Occipital lobe (tissue), 2 donors: Measurements from ENCODE around the gene ADM. TPM values are rescaled to one million over a fixed set of nuclear protein-coding genes. Genes with fewer than 3 reads are reported as not detected.

Experiments
- DNase-seq: peaks from one replicate; lab custom pipeline; 2025; lab: John Stamatoyannopoulos, UW
- total RNA-seq: library from RNA; depleted of rRNA; stranded (reverse); fragments of >200 nt; gene quantifications from one replicate; pipeline ENCODE4 v1.2.3, GENCODE V29; 2014

Gene ADM
- total RNA-seq, 1 donor from 2014 or later: 14.7 TPM

GRCh38 chr11:10309163-10310093 is 4.6 kb downstream of the ADM start:
- no peak for DNase-seq

- no peak for DNase-seq
Observed at GRCh38 chr11:10310301-10310841, 5.5 kb downstream of the ADM start.

- DNase-seq: no peak
Observed at GRCh38 chr11:10311802-10312201, 6.9 kb downstream of the ADM start.

GRCh38 chr11:10314199-10315072 is 9.6 kb downstream of the ADM start:
- no peak for DNase-seq

- DNase-seq: no peak
Observed at GRCh38 chr11:10315083-10315482, 10.2 kb downstream of the ADM start.

GRCh38 chr11:10317151-10317755 is 12.4 kb downstream of the ADM start:
- DNase-seq: no peak

- no peak for DNase-seq
Observed at GRCh38 chr11:10317776-10318526, 13.1 kb downstream of the ADM start.

GRCh38 chr11:10318527-10318802 is 13.6 kb downstream of the ADM start:
- DNase-seq: no peak

GRCh38 chr11:10319702-10320558 is 15.1 kb downstream of the ADM start:
- no peak for DNase-seq

GRCh38 chr11:10320736-10321465 is 16.0 kb downstream of the ADM start:
- DNase-seq: no peak

- DNase-seq: no peak
Observed at GRCh38 chr11:10322401-10322800, 17.5 kb downstream of the ADM start.

GRCh38 chr11:10322830-10323792 is 18.2 kb downstream of the ADM start:
- DNase-seq: no peak

GRCh38 chr11:10323793-10324170 is 18.9 kb downstream of the ADM start:
- no peak for DNase-seq

GRCh38 chr11:10324474-10324873 is 19.6 kb downstream of the ADM start:
- DNase-seq: no peak

- DNase-seq: no peak
Observed at GRCh38 chr11:10325277-10326011, 20.6 kb downstream of the ADM start.

GRCh38 chr11:10326012-10326964 is 21.4 kb downstream of the ADM start:
- DNase-seq: no peak
